GM21381 (cell line): ENCODE data around the gene ADIRF.
"Not testable (repeated sequence)": the region's sequence is repeated elsewhere in the genome, so short reads cannot be mapped to it uniquely, and the experiment has no call there.

Source experiments
- ATAC-seq: cut with Tn5 transposase; IDR thresholded peaks from one replicate; pipeline ENCODE4 v1.9.1; 2021; ENCODE audit warnings: mild to moderate bottlenecking, moderate library complexity; ENCODE audit not compliant: unreplicated experiment

ADIRF gene

GRCh38 chr10:87019504-87019903 is 51.2 kb downstream of the ADIRF start:
- ATAC-seq: not testable (repeated sequence)

DNA sequence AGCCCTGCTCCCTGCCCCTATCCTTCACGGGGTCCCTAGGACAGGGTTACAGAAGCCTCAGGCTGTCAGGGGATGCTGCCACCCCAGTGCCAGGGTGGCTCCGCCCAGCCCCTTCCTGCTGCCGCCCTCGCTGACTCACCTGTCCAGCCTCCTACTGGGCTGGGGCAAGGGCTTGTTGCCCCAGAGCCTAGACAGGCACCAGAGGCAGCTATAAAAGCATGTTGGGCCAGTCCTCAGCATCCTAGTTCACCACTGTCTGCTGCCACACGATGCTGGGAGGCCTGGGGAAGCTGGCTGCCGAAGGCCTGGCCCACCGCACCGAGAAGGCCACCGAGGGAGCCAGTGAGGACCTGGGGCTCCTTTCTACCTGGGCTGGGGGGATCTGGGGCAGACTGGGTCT is 51.8 kb downstream of the ADIRF start, which contains the start of gene FAM25A:
TSS of gene FAM25A (plus strand) at position 239 of the 400 bp plus-strand sequence. CDS start at position 270, 31 bp downstream.
- not testable (repeated sequence) for ATAC-seq
